Spleen (tissue), 7 donors: ENCODE measurements around the gene CAMTA1.

Experiments
- CTCF ChIP-seq, 11 experiments: fragments of 200-600 bp in 7 of 11; fragments of 450-650 bp in 4 of 11; sonication (generic) in 4 of 11; IDR thresholded peaks in 8 of 11; conservative IDR thresholded peaks in 3 of 11; 1 replicate in 7 of 11; 2 replicates in 4 of 11; pipeline versions ENCODE4 v1.4.0 to v1.8.0; 2016 to 2021; ENCODE audit warnings: antibody characterized with exemption in 11 of 11, inconsistent platforms in 4 of 11, mild to moderate bottlenecking in 1 of 11
- POLR2A ChIP-seq, 3 donors: fragments of 450-650 bp; IDR thresholded peaks; one replicate each; pipeline ENCODE4 v1.5.1; 2017; ENCODE audit warnings: antibody characterized with exemption in 3 of 3, mild to moderate bottlenecking in 1 of 3
- POLR2AphosphoS5 ChIP-seq, 3 donors: sonication (generic); formaldehyde crosslinking; IDR thresholded peaks; one replicate each; pipeline ENCODE4 v1.5.1; 2017; ENCODE audit warnings: antibody characterized with exemption in 3 of 3
- donor health status: DM: no; HTN: no; CAD: no; lungs with moderate emphysema.
- donor health status: DM: no; HTN: no; CAD: no.
- donor health status: DM: no; HTN: no; CAD: no.

GRCh38 chr1:7719468-7720094 lies 934.3 kb downstream of the CAMTA1 start:
- TF ChIP-seq CTCF (IDR thresholded peaks at IDR 0.05 in 8 of 11, conservative IDR thresholded peaks at IDR 0.05 in 3 of 11) (no peak), POLR2AphosphoS5 (IDR thresholded peaks at IDR 0.05) (no peak), POLR2A (IDR thresholded peaks at IDR 0.05) (no peak)
